HepG2 (cell line): Measurements from ENCODE around the gene ACD. TPM values are rescaled to one million over a fixed set of nuclear protein-coding genes. Genes with fewer than 3 reads are reported as not detected.

ENCODE experiments used
- AHR ChIP-seq: IDR thresholded peaks from 2 replicates; pipeline ENCODE4 v1.6.1; 2018; ENCODE audit warnings: missing genetic modification reagents, missing compliant biosample characterization
- ARID4A ChIP-seq: sonication (generic); formaldehyde crosslinking; IDR thresholded peaks from 2 replicates; pipeline ENCODE4 v1.5.0; 2020; ENCODE audit warnings: mild to moderate bottlenecking, missing genetic modification reagents, borderline replicate concordance
- DNMT1 ChIP-seq: sonication (generic); formaldehyde crosslinking; IDR thresholded peaks from 2 replicates; pipeline ENCODE4 v1.5.1; 2020; ENCODE audit warnings: mild to moderate bottlenecking, missing genetic modification reagents
- ESRRA ChIP-seq: sonication (generic); formaldehyde crosslinking; IDR thresholded peaks from 2 replicates; pipeline ENCODE4 v1.5.1; 2020; ENCODE audit warnings: mild to moderate bottlenecking, low read depth, missing genetic modification reagents
- GTF3A ChIP-seq: sonication (generic); formaldehyde crosslinking; conservative IDR thresholded peaks from 2 replicates; pipeline ENCODE4 v1.4.0; 2020; ENCODE audit warnings: mild to moderate bottlenecking, missing genetic modification reagents
- HNRNPLL ChIP-seq: fragments of 200-400 bp; formaldehyde crosslinking; IDR thresholded peaks from 2 replicates; pipeline ENCODE4 v1.6.1; 2017; ENCODE audit warnings: mild to moderate bottlenecking, low read depth, low read length; ENCODE audit not compliant: poor library complexity, severe bottlenecking
- MAFF ChIP-seq: IDR thresholded peaks from 2 replicates; pipeline ENCODE4 v1.6.1; 2011; ENCODE audit warnings: low read depth, low read length, improper control_type of control experiment
- PRPF4 ChIP-seq: fragments of 200-400 bp; formaldehyde crosslinking; IDR thresholded peaks from 2 replicates; pipeline ENCODE4 v1.6.1; 2016; ENCODE audit warnings: low read length, low read depth; ENCODE audit not compliant: poor library complexity, severe bottlenecking
- SKI ChIP-seq: fragments of 450-650 bp; IDR thresholded peaks from one replicate; pipeline ENCODE4 v1.6.1; 2018; ENCODE audit warnings: mild to moderate bottlenecking; ENCODE audit not compliant: partially characterized antibody
- SP4 ChIP-seq: sonication (generic); formaldehyde crosslinking; IDR thresholded peaks from 2 replicates; pipeline ENCODE4 v1.8.1; 2023; ENCODE audit warnings: mild to moderate bottlenecking, missing genetic modification reagents
- SRF ChIP-seq: IDR thresholded peaks from 2 replicates; pipeline ENCODE4 v1.6.1; 2011; ENCODE audit warnings: mild to moderate bottlenecking, low read depth, low read length, moderate library complexity
- TAF1 ChIP-seq: sonication (generic); formaldehyde crosslinking; IDR thresholded peaks from 2 replicates; pipeline ENCODE4 v1.4.0; 2020; ENCODE audit warnings: missing genetic modification reagents
- ZBTB4 ChIP-seq: sonication (generic); formaldehyde crosslinking; IDR thresholded peaks from 2 replicates; pipeline ENCODE4 v1.4.0; 2020; ENCODE audit warnings: missing genetic modification reagents, mild to moderate bottlenecking, borderline replicate concordance
- ZNF292 ChIP-seq: sonication (generic); formaldehyde crosslinking; IDR thresholded peaks from 2 replicates; pipeline ENCODE4 v1.8.1; 2022; ENCODE audit warnings: mild to moderate bottlenecking, low read depth, missing genetic modification reagents, borderline replicate concordance
- ZNF326 ChIP-seq: sonication (generic); formaldehyde crosslinking; IDR thresholded peaks from 2 replicates; pipeline ENCODE4 v1.4.0; 2020; ENCODE audit warnings: missing genetic modification reagents, borderline replicate concordance
- ZNF501 ChIP-seq: sonication (generic); formaldehyde crosslinking; IDR thresholded peaks from 2 replicates; pipeline ENCODE4 v1.5.1; 2020; ENCODE audit warnings: mild to moderate bottlenecking, moderate library complexity, missing genetic modification reagents
- ZSCAN21 ChIP-seq: sonication (generic); formaldehyde crosslinking; IDR thresholded peaks from 2 replicates; pipeline ENCODE4 v1.8.0; 2022; ENCODE audit warnings: mild to moderate bottlenecking, missing genetic modification reagents, moderate library complexity, borderline replicate concordance
- ZXDC ChIP-seq: sonication (generic); formaldehyde crosslinking; IDR thresholded peaks from 2 replicates; pipeline ENCODE4 v1.5.0; 2020; ENCODE audit warnings: mild to moderate bottlenecking, missing genetic modification reagents
- polyA plus RNA-seq, 8 experiments: library from polyadenylated mRNA; depleted of rRNA in 3 of 8; stranded (reverse) in 7 of 8; unstranded in 1 of 8; fragments of >200 nt; fragmentation: Illumina TruSeq in 4 of 8; extraction: Trizol in 4 of 8; gene quantifications; 2 replicates each; pipeline versions ENCODE4 v1.2.1 to v1.2.3, GENCODE V29; 2011 to 2016; ENCODE audit warnings: low read depth in 4 of 8, missing spikeins in 1 of 8, mixed read lengths in 1 of 8; ENCODE audit not compliant: insufficient read depth in 1 of 8
- total RNA-seq, 5 experiments: library from RNA; depleted of rRNA; stranded (reverse); fragments of >200 nt; fragmentation: Illumina TruSeq; extraction: Trizol; gene quantifications; 2 replicates each; pipeline ENCODE4 v1.2.3, GENCODE V29; 2016; ENCODE audit warnings: low read depth in 1 of 5

The ACD gene
- total and polyA plus RNA-seq, 2 of the 13 experiments (the other 11 are each of a cell fraction or from before 2014, with no cell fraction given): 32.6 to 38.3 TPM

GRCh38 chr16:67659675-67660563 lies at the start of gene ACD (continued):
- TF ChIP-seq ARID4A (CRISPR knock-in tag) (peak; percentile 91), HNRNPLL (peak; percentile 72), ZNF326 (CRISPR knock-in tag) (no peak), ZSCAN21 (CRISPR knock-in tag) (peak; percentile 89), SKI (no peak), ZXDC (0 out of 2 replicates have a peak, but pooled peaks have one; percentile 40), TAF1 (CRISPR knock-in tag) (peak; percentile 85), ZNF292 (peak; percentile 14), DNMT1 (CRISPR knock-in tag) (peak; percentile 78; the same call in 1 of the 2 replicates), GTF3A (CRISPR knock-in tag) (peak; percentile 87), PRPF4 (no peak), SP4 (peak; percentile 85), ZNF501 (peak; percentile 93), AHR (peak; percentile 21; the same call in 1 of the 2 replicates), ZBTB4 (peak; percentile 90), MAFF (no peak), ESRRA (CRISPR knock-in tag) (peak; percentile 73; the same call in 1 of the 2 replicates), SRF (no peak)
